ENCODE results near the gene WASHC2C. TPM values are rescaled to one million over a fixed set of nuclear protein-coding genes. Genes with fewer than 3 reads are reported as not detected.
"Not testable (repeated sequence)": the region's sequence is repeated elsewhere in the genome, so short reads cannot be mapped to it uniquely, and the experiment has no call there.

Gene WASHC2C
- total and polyA plus RNA-seq, 2 donors (not counting 1 experiment from before 2014, with no cell fraction given) = 32.5 to 75.7 TPM

- CTCF ChIA-PET = no interaction called here
- 100% methylated on average over 3 of the region's 3 CpGs for WGBS (ENCODE audit: insufficient coverage)
- H3K27me3 ChIP-seq (replicated peaks in 1 of 4; ENCODE audit: control extremely low read depth in 1 of 4, control insufficient read depth in 3 of 4, insufficient read depth in 4 of 4, low read length in 3 of 4) = no peaks in the 10 kb centered on the region
- no peak overlapping the region for H3K4me3 ChIP-seq (ENCODE audit: control extremely low read depth in 1 of 5, extremely low read depth in 1 of 5, insufficient read depth in 1 of 5, low read depth in 2 of 5, low read length in 4 of 5)
- no peak overlapping the region for H2AFZ ChIP-seq (ENCODE audit: insufficient read depth, low read depth, low read length, poor library complexity, severe bottlenecking)
- POLR2A ChIA-PET = no interaction called here
- no peak overlapping the region for H3K27ac ChIP-seq (ENCODE audit: low read length in 2 of 2)
- H4K20me1 ChIP-seq (ENCODE audit: control insufficient read depth, insufficient read depth, low read length, poor library complexity, severe bottlenecking) = no peaks in the 10 kb centered on the region
- ATAC-seq (ENCODE audit: low read depth) (no peak), DNase-seq (no peak)
- Mint-ChIP-seq H3K4me1 (no peaks in the 10 kb centered on the region), H3K4me3 (no peak overlapping the region), H3K27ac (no peak overlapping the region), H3K27me3 (no peaks in the 10 kb centered on the region), H3K9me3 (ENCODE audit: insufficient read depth) (no peaks in the 10 kb centered on the region)
- no peak overlapping the region for H3K9ac ChIP-seq (ENCODE audit: low read length)
- no peak overlapping the region for H3K4me2 ChIP-seq (replicated peaks; ENCODE audit: low read depth, low read length, poor library complexity, severe bottlenecking)
- H3K4me1 ChIP-seq (ENCODE audit: control insufficient read depth in 2 of 2, insufficient read depth in 2 of 2, low read length in 2 of 2) = no peaks in the 10 kb centered on the region
- no peaks in the 10 kb centered on the region for H3K79me2 ChIP-seq (ENCODE audit: control insufficient read depth, insufficient read depth, low read length)
- TF ChIP-seq EZH2 (IDR thresholded peaks at IDR 0.05; ENCODE audit: borderline replicate concordance, insufficient read depth, low read depth, low read length, poor library complexity, severe bottlenecking) (no peak), CTCF (IDR thresholded peaks at IDR 0.05) (no peak)
- intact Hi-C loops (cut with micrococcal nuclease) = no loop called here
- H3K9me3 ChIP-seq (ENCODE audit: control extremely low read depth in 1 of 3, control insufficient read depth in 2 of 3, insufficient read depth in 1 of 3, low read length in 2 of 3) = peaks cover 0 to 17% (median 0%) of the 10 kb centered on the region in 3 donors
- H3K36me3 ChIP-seq (replicated peaks in 1 of 2; ENCODE audit: control extremely low read depth in 1 of 2, control insufficient read depth in 1 of 2, extremely low read depth in 1 of 2, insufficient read depth in 2 of 2, low read length in 1 of 2) = no peaks in the 10 kb centered on the region
Measured at GRCh38 chr10:45817912-45818311, 90.8 kb downstream of the WASHC2C start.

DNA sequence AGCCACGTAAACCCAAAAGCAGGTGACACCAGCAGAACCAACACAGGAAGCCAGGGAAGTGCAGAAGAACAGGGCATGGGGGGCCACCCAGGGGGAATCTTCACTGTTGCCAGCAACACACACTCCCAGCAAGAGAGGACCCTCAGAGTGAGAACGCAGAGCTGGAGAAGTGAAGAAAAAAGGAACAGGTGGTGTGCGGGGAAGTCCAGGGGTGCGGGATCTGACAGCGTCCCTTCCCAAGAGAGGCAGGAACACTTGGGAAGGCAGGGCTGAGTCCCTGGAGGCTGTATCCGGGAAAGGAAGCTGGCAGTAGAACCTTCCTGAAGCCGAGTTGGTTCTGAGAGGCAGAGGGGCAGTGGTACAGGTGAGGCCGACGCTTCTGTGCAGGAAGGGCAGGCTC lies 92.5 kb downstream of the WASHC2C start:
- ATAC-seq (ENCODE audit: low read depth) = no peak
- no peak for TF ChIP-seq CTCF (IDR thresholded peaks at IDR 0.05)
- TF ChIP-seq EZH2 (IDR thresholded peaks at IDR 0.05; ENCODE audit: borderline replicate concordance, insufficient read depth, low read depth, low read length, poor library complexity, severe bottlenecking) = no peak
- H3K9me3 Mint-ChIP-seq (ENCODE audit: insufficient read depth) = no peaks in the 10 kb centered on the region

GRCh38 chr10:45820107-45820830 lies 93.2 kb downstream of the WASHC2C start:
- H3K4me1 Mint-ChIP-seq; ATAC-seq (ENCODE audit: low read depth); CTCF ChIA-PET; DNase-seq; H3K9me3 Mint-ChIP-seq (ENCODE audit: insufficient read depth); H3K4me3 Mint-ChIP-seq; H4K20me1 ChIP-seq (ENCODE audit: control insufficient read depth, insufficient read depth, low read length, poor library complexity, severe bottlenecking); H2AFZ ChIP-seq (ENCODE audit: insufficient read depth, low read depth, low read length, poor library complexity, severe bottlenecking); H3K4me1 ChIP-seq (ENCODE audit: control insufficient read depth in 2 of 2, insufficient read depth in 2 of 2, low read length in 2 of 2); H3K4me2 ChIP-seq (replicated peaks; ENCODE audit: low read depth, low read length, poor library complexity, severe bottlenecking); POLR2A ChIA-PET; H3K79me2 ChIP-seq (ENCODE audit: control insufficient read depth, insufficient read depth, low read length); H3K27ac Mint-ChIP-seq; H3K27me3 ChIP-seq (replicated peaks in 1 of 4; ENCODE audit: control extremely low read depth in 1 of 4, control insufficient read depth in 3 of 4, insufficient read depth in 4 of 4, low read length in 3 of 4); H3K27me3 Mint-ChIP-seq; intact Hi-C loops (cut with micrococcal nuclease); H3K9ac ChIP-seq (ENCODE audit: low read length); H3K4me3 ChIP-seq (ENCODE audit: control extremely low read depth in 1 of 5, extremely low read depth in 1 of 5, insufficient read depth in 1 of 5, low read depth in 2 of 5, low read length in 4 of 5); H3K36me3 ChIP-seq (replicated peaks in 1 of 2; ENCODE audit: control extremely low read depth in 1 of 2, control insufficient read depth in 1 of 2, extremely low read depth in 1 of 2, insufficient read depth in 2 of 2, low read length in 1 of 2); H3K27ac ChIP-seq (ENCODE audit: low read length in 2 of 2): not testable (repeated sequence)
- 100% methylated on average over 3 of the region's 6 CpGs for WGBS (ENCODE audit: insufficient coverage)
- H3K9me3 ChIP-seq (ENCODE audit: control extremely low read depth in 1 of 3, control insufficient read depth in 2 of 3, insufficient read depth in 1 of 3, low read length in 2 of 3) = peaks cover 0 to 17% (median 0%) of the 10 kb centered on the region in 3 donors

More for the DNA sequence above, 92.5 kb downstream of the WASHC2C start:
- 77% methylated on average over 6 of the region's 9 CpGs for WGBS (ENCODE audit: insufficient coverage)
- intact Hi-C loops (cut with micrococcal nuclease) = no loop called here
- Mint-ChIP-seq H3K27me3 (no peaks in the 10 kb centered on the region), H3K4me1 (no peaks in the 10 kb centered on the region), H3K27ac (no peak overlapping the region), H3K4me3 (no peak overlapping the region)
- Histone ChIP-seq H4K20me1 (ENCODE audit: control insufficient read depth, insufficient read depth, low read length, poor library complexity, severe bottlenecking) (no peaks in the 10 kb centered on the region), H3K79me2 (ENCODE audit: control insufficient read depth, insufficient read depth, low read length) (no peaks in the 10 kb centered on the region), H2AFZ (ENCODE audit: insufficient read depth, low read depth, low read length, poor library complexity, severe bottlenecking) (no peak overlapping the region), H3K36me3 (replicated peaks in 1 of 2; ENCODE audit: control extremely low read depth in 1 of 2, control insufficient read depth in 1 of 2, extremely low read depth in 1 of 2, insufficient read depth in 2 of 2, low read length in 1 of 2) (no peaks in the 10 kb centered on the region), H3K4me3 (ENCODE audit: control extremely low read depth in 1 of 5, extremely low read depth in 1 of 5, insufficient read depth in 1 of 5, low read depth in 2 of 5, low read length in 4 of 5) (no peak overlapping the region), H3K9me3 (ENCODE audit: control extremely low read depth in 1 of 3, control insufficient read depth in 2 of 3, insufficient read depth in 1 of 3, low read length in 2 of 3) (peaks cover 0 to 17% (median 0%) of the 10 kb centered on the region in 3 donors), H3K4me1 (ENCODE audit: control insufficient read depth in 2 of 2, insufficient read depth in 2 of 2, low read length in 2 of 2) (no peaks in the 10 kb centered on the region), H3K4me2 (replicated peaks; ENCODE audit: low read depth, low read length, poor library complexity, severe bottlenecking) (no peak overlapping the region), H3K9ac (ENCODE audit: low read length) (no peak overlapping the region), H3K27me3 (replicated peaks in 1 of 4; ENCODE audit: control extremely low read depth in 1 of 4, control insufficient read depth in 3 of 4, insufficient read depth in 4 of 4, low read length in 3 of 4) (no peaks in the 10 kb centered on the region), H3K27ac (ENCODE audit: low read length in 2 of 2) (no peak overlapping the region)
- ChIA-PET POLR2A (no interaction called here), CTCF (no interaction called here)
- DNase-seq = no peak
